Measurements from ENCODE around the gene TMEM147. TPM values are rescaled to one million over a fixed set of nuclear protein-coding genes. Genes with fewer than 3 reads are reported as not detected.

The TMEM147 gene
- total and polyA plus RNA-seq, 7 donors, result 24.5 to 123 (median 68.3) TPM

GRCh38 chr19:35516310-35516709 lies 29.1 kb upstream of the TMEM147 start:
- DNase-seq, result no peak
- no peak overlapping the region for H3K4me3 ChIP-seq
- no peaks in the 10 kb centered on the region for H3K4me1 ChIP-seq
- intact Hi-C loops (cut with DNase I), result no loop called here
- WGBS, 2 donors, result 93% methylated on average over 3 of the region's 3 CpGs
- peaks cover 0 to 40% (median 29%) of the 10 kb centered on the region in 3 donors for H3K27me3 ChIP-seq
- H3K9me3 ChIP-seq, result no peaks in the 10 kb centered on the region
- no peaks in the 10 kb centered on the region for H3K36me3 ChIP-seq
- TF ChIP-seq POLR2A (IDR thresholded peaks at IDR 0.05) (no peak), CTCF (IDR thresholded peaks at IDR 0.05) (no peak), POLR2AphosphoS5 (IDR thresholded peaks at IDR 0.05) (no peak), EP300 (IDR thresholded peaks at IDR 0.05) (no peak)
- H3K27ac ChIP-seq, result no peak overlapping the region

GRCh38 chr19:35517342-35517741 lies 28.1 kb upstream of the TMEM147 start:
- intact Hi-C loops (cut with DNase I), result no loop called here
- Histone ChIP-seq H3K4me3 (no peak overlapping the region), H3K4me1 (no peaks in the 10 kb centered on the region), H3K36me3 (no peaks in the 10 kb centered on the region), H3K27ac (no peak overlapping the region), H3K27me3 (peaks cover 0 to 30% (median 22%) of the 10 kb centered on the region in 3 donors), H3K9me3 (no peaks in the 10 kb centered on the region)
- WGBS, 2 donors, result 94% methylated on average over 2 of the region's 2 CpGs
- no peak for TF ChIP-seq POLR2A (IDR thresholded peaks at IDR 0.05)
- no peak for TF ChIP-seq CTCF (IDR thresholded peaks at IDR 0.05)
- TF ChIP-seq POLR2AphosphoS5 (IDR thresholded peaks at IDR 0.05), result no peak
- no peak for TF ChIP-seq EP300 (IDR thresholded peaks at IDR 0.05)
- DNase-seq, result no peak

- Histone ChIP-seq H3K27ac (no peak overlapping the region), H3K4me1 (no peaks in the 10 kb centered on the region), H3K4me3 (no peak overlapping the region), H3K27me3 (peaks cover 0 to 20% (median 12%) of the 10 kb centered on the region in 3 donors), H3K36me3 (no peaks in the 10 kb centered on the region), H3K9me3 (no peaks in the 10 kb centered on the region)
- DNase-seq, result no peak
- 73 to 74% methylated on average over 6 of the region's 6 CpGs for WGBS, 2 donors
- TF ChIP-seq CTCF (IDR thresholded peaks at IDR 0.05) (no peak), POLR2AphosphoS5 (IDR thresholded peaks at IDR 0.05) (no peak), EP300 (IDR thresholded peaks at IDR 0.05) (no peak), POLR2A (IDR thresholded peaks at IDR 0.05) (no peak)
- intact Hi-C loops (cut with DNase I), result no loop called here
Observed at GRCh38 chr19:35518313-35518712, 27.1 kb upstream of the TMEM147 start.

- peaks cover 0 to 14% (median 2%) of the 10 kb centered on the region in 3 donors for H3K27me3 ChIP-seq
Observed at GRCh38 chr19:35519291-35519690, 26.1 kb upstream of the TMEM147 start.

More at GRCh38 chr19:35519291-35519690, 26.1 kb upstream of the TMEM147 start:
- Histone ChIP-seq H3K4me1 (no peaks in the 10 kb centered on the region), H3K4me3 (no peak overlapping the region), H3K27ac (no peak overlapping the region), H3K9me3 (no peaks in the 10 kb centered on the region), H3K36me3 (no peaks in the 10 kb centered on the region)
- no peak for DNase-seq
- TF ChIP-seq POLR2AphosphoS5 (IDR thresholded peaks at IDR 0.05) (no peak), EP300 (IDR thresholded peaks at IDR 0.05) (no peak), POLR2A (IDR thresholded peaks at IDR 0.05) (no peak), CTCF (IDR thresholded peaks at IDR 0.05) (no peak)
- intact Hi-C loops (cut with DNase I), result no loop called here
- 38 to 57% methylated on average over 7 of the region's 7 CpGs for WGBS, 2 donors
